Measurements from ENCODE around the gene SHROOM1.
"Not testable (repeated sequence)": the region's sequence is repeated elsewhere in the genome, so short reads cannot be mapped to it uniquely, and the experiment has no call there.

Gene SHROOM1

DNA sequence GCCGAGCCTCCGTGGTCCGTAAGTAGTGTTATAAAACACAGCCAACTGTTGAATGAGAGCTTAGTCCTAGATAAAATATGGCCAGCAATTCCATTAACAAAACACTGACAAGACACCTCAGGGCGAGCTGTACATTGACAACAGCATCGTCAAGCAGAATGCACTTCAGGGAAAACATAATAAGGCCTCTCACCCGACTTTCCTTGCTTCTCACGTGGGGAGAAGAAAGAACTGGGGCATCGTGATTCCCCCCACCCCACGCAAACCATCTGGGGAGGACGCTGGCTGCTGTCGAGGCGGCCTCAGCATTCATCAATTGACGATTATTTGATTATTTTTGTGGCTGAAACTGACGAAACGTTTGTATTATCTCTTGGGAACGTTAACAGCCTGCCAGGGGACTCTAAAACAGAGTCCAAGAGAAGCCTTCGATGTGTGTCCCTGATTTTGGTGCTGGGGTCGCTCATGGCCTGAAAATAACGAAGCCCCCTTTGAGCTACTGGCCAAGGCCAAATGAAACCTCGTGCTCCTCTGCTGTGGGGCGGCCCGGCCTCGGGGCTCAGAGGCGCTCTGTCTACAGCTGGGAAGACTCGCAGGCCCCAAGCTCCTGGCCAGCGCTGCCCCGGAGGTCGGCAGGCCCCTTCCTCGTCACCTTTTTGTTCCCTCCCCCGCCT, 35.4 kb upstream of the SHROOM1 start:
- DNase-seq (ENCODE audit: insufficient read length, low spot score) (no peak), FAIRE-seq (no peak)
- TF ChIP-seq, protein P1, sequence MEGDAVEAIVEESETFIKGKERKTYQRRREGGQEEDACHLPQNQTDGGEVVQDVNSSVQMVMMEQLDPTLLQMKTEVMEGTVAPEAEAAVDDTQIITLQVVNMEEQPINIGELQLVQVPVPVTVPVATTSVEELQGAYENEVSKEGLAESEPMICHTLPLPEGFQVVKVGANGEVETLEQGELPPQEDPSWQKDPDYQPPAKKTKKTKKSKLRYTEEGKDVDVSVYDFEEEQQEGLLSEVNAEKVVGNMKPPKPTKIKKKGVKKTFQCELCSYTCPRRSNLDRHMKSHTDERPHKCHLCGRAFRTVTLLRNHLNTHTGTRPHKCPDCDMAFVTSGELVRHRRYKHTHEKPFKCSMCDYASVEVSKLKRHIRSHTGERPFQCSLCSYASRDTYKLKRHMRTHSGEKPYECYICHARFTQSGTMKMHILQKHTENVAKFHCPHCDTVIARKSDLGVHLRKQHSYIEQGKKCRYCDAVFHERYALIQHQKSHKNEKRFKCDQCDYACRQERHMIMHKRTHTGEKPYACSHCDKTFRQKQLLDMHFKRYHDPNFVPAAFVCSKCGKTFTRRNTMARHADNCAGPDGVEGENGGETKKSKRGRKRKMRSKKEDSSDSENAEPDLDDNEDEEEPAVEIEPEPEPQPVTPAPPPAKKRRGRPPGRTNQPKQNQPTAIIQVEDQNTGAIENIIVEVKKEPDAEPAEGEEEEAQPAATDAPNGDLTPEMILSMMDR (IDR thresholded peaks at IDR 0.05; ENCODE audit: insufficient read depth, missing control alignments), result no peak

DNA sequence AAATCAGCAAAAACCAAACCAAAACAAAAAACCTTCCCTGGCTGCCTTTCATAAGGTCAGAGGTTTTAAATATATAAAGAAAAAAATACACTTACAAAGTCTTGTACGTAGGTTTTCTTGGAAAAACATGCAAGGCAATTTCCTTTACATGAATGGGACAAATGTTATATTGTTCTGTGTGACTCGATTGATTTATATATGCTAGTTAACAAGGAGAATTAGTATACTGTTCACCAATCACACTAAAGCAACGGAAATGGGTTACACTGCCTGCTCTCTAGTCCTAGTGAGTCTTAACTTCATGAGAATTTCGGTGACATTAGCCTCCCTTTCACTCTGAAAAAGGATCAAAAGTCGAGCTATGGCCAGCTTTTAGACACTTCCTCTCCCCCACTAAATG, 30.3 kb upstream of the SHROOM1 start:
- TF ChIP-seq, protein P1 (IDR thresholded peaks at IDR 0.05; ENCODE audit: insufficient read depth, missing control alignments), result no peak
- FAIRE-seq (no peak), DNase-seq (ENCODE audit: insufficient read length, low spot score) (no peak)

DNA sequence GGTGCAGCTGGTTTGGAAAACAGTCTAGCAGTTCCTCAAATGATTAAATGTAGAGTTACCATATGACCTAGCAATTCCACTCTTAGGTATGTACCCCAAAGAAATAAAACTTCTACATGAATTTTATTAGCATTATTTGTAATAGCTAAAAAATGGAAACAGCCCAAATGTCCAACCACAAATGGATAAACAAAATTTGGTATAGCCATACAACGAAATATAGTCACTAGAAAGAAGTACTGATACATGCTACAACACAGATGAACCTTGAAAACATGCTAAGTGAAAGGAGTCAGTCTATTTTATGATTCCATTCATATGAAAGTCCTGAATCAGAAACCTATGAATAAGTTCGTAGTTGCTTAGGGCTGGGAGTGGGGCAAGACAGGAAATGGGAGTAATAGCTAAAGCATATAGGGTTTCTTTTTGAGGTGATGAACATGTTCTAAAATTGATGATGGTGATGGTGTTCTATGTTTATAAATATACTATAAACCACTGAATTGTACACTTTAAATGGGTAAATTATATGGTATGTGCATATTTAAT, 29.5 kb upstream of the SHROOM1 start:
- TF ChIP-seq, protein P1 (IDR thresholded peaks at IDR 0.05; ENCODE audit: insufficient read depth, missing control alignments), result no peak
- FAIRE-seq (no peak), DNase-seq (ENCODE audit: insufficient read length, low spot score) (no peak)

DNA sequence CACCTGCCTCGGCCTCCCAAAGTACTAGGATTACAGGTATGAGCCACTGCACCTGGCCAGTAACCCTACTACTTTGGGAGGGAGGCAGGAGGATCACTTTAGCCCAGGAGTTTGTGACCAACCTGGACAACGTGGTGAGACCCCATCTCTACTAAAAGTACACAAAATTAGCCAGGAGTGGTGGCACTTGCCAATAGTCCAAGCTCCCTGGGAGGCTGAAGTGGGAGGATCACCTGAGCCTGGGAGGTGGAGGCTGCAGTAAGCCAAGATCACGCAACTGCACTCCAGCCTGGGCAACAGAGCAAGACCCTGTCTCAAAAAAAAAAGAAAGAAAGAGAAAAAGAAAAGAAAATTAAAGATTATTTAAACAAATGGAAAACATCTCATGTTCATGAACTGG, 25.6 kb upstream of the SHROOM1 start:
- TF ChIP-seq, protein P1 (IDR thresholded peaks at IDR 0.05; ENCODE audit: insufficient read depth, missing control alignments), result no peak
- DNase-seq (ENCODE audit: insufficient read length, low spot score) (no peak), FAIRE-seq (no peak)

DNA sequence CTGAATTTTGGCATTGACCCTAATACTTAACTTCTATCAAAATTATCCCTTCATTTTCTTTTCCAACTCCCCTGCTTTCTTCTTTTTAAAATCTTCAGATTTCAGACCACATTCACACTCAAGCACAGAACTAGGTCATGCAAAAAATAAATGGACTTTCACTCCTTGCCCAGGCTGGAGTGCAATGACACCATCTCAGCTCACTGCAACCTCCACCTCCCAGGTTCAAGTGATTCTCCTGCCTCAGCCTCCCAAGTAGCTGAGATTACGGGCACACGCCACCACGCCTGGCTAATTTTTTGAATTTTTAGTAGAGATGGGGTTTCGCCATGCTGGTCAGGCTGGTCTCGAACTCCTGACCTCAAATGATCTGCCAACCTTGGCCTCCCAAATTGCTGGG, 24.5 kb upstream of the SHROOM1 start:
- not testable (repeated sequence) for FAIRE-seq; DNase-seq (ENCODE audit: insufficient read length, low spot score)

DNA sequence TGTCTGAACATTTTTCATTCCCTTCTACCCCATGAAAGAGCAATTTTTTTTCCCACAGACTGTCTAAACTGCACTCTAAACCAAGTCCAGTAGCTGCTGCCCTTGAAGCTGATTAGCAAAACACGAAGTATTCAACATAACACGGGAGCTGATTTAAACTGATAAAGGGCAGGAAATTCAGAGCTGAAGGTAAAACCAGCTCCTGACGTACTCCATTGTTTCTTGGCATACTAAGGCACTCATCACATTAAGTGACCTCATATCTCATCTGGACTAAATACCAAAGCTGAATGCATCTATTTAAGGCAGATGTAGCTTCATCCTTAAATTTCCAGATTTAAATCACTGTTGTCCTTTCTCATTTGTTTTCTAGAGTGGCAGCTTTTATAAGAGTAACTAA, 23.9 kb upstream of the SHROOM1 start:
- TF ChIP-seq, protein P1 (IDR thresholded peaks at IDR 0.05; ENCODE audit: insufficient read depth, missing control alignments), result no peak
- DNase-seq (ENCODE audit: insufficient read length, low spot score) (no peak), FAIRE-seq (no peak)

DNA sequence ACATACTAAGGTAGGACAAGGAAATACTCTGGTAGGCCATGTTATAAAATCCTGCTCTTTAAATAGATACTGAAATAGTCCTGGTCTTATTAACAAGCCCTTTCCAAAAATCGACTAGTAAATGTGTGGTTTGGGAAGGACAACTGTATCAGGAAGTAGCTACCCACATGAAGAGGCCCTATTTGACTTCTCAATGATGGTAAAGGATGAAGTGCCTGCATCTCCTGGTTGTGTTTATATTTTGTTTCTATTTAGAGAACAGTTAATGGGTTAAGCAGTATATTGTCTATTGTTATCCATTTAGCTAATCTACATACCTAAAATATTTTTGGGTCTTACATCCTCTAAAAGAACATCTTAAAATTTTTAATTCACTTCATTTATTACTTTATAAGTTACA, 23.3 kb upstream of the SHROOM1 start:
- no peak for DNase-seq (ENCODE audit: insufficient read length, low spot score)
- TF ChIP-seq, protein P1 (IDR thresholded peaks at IDR 0.05; ENCODE audit: insufficient read depth, missing control alignments), result no peak
- FAIRE-seq, result no peak
